22Rv1 (cell line): ENCODE measurements around the gene TRAF1.

Experiments
- CTCF ChIP-seq: fragments of 450-650 bp; IDR thresholded peaks from 2 replicates; pipeline ENCODE4 v1.5.1; 2017; ENCODE audit warnings: mild to moderate bottlenecking
- ZFX ChIP-seq: fragments of 450-650 bp; IDR thresholded peaks from 2 replicates; pipeline ENCODE4 v1.6.1; 2017; ENCODE audit warnings: antibody characterized with exemption, borderline replicate concordance

GRCh38 chr9:120875954-120876841 lies 50.4 kb downstream of the TRAF1 start:
- TF ChIP-seq CTCF (no peak), ZFX (no peak)
